HUES64 (cell line): ENCODE measurements around the gene TMUB1.

Source experiments
- H3K27ac ChIP-seq: 2 replicates; pipeline ENCODE4 v1.7.0; 2013; ENCODE audit warnings: low read depth, low read length, inconsistent platforms
- H3K27me3 ChIP-seq: 2 replicates; pipeline ENCODE4 v1.6.1; 2013; ENCODE audit warnings: mild to moderate bottlenecking, low read length; ENCODE audit not compliant: insufficient read depth
- H3K36me3 ChIP-seq: 2 replicates; pipeline ENCODE4 v1.6.1; 2013; ENCODE audit warnings: mild to moderate bottlenecking, low read length; ENCODE audit not compliant: insufficient read depth
- H3K4me1 ChIP-seq: 2 replicates; pipeline ENCODE4 v1.6.1; 2013; ENCODE audit warnings: mild to moderate bottlenecking, low read length, moderate library complexity; ENCODE audit not compliant: insufficient read depth
- H3K4me3 ChIP-seq: 2 replicates; pipeline ENCODE4 v1.5.1; 2013; ENCODE audit warnings: mild to moderate bottlenecking, low read length, moderate library complexity
- H3K9ac ChIP-seq: 2 replicates; pipeline ENCODE4 v1.6.1; 2013; ENCODE audit warnings: mild to moderate bottlenecking, low read depth, low read length
- H3K9me3 ChIP-seq: 2 replicates; pipeline ENCODE4 v1.6.1; 2013; ENCODE audit warnings: low read depth, low read length; ENCODE audit not compliant: insufficient read depth
- WGBS: fragments of 150-250, 120-280 bp; methylation state at CpG from one replicate; pipeline ENCODE4 v1.1.7; 2013; ENCODE audit warnings: missing lambda C conversion rate; 5-methylcytosine and 5-hydroxymethylcytosine counted together

The TMUB1 gene

GRCh38 chr7:151113344-151114150 is 30.3 kb upstream of the TMUB1 start:
- peak overlapping the region; percentile 51; the same call in 1 of the 2 replicates for H3K27ac ChIP-seq
- H3K4me3 ChIP-seq = peak overlapping the region; percentile 42

GRCh38 chr7:151110941-151111645 is 27.8 kb upstream of the TMUB1 start:
- no peak overlapping the region for H3K4me3 ChIP-seq
- WGBS = 45% methylated on average over 20 of the region's 20 CpGs
- H3K9ac ChIP-seq = no peak overlapping the region
- peaks cover 15% of the 10 kb centered on the region for H3K4me1 ChIP-seq
- no peaks in the 10 kb centered on the region for H3K36me3 ChIP-seq
- H3K27me3 ChIP-seq = peaks cover 16% of the 10 kb centered on the region
- H3K9me3 ChIP-seq = no peaks in the 10 kb centered on the region
- no peak overlapping the region for H3K27ac ChIP-seq

More at GRCh38 chr7:151113344-151114150, 30.3 kb upstream of the TMUB1 start:
- Histone ChIP-seq H3K36me3 (0 out of 2 replicates have a peak, but pooled peaks cover 2% of the 10 kb centered on the region), H3K27me3 (peaks cover 18% of the 10 kb centered on the region), H3K9ac (no peak overlapping the region; the same call in 1 of the 2 replicates), H3K9me3 (no peaks in the 10 kb centered on the region), H3K4me1 (peaks cover 17% of the 10 kb centered on the region)
- WGBS = 34% methylated on average over 13 of the region's 13 CpGs

- 82% methylated on average over 11 of the region's 11 CpGs for WGBS
- no peak overlapping the region for H3K9ac ChIP-seq
- no peak overlapping the region for H3K27ac ChIP-seq
- H3K4me1 ChIP-seq = peaks cover 11% of the 10 kb centered on the region
- no peak overlapping the region for H3K4me3 ChIP-seq
- H3K9me3 ChIP-seq = no peaks in the 10 kb centered on the region
- H3K27me3 ChIP-seq = peaks cover 10% of the 10 kb centered on the region; the same call in 1 of the 2 replicates
- no peaks in the 10 kb centered on the region for H3K36me3 ChIP-seq
Observed at GRCh38 chr7:151110236-151110940, 27.1 kb upstream of the TMUB1 start.

GRCh38 chr7:151109094-151110048 is 26.1 kb upstream of the TMUB1 start:
- Histone ChIP-seq H3K36me3 (no peaks in the 10 kb centered on the region), H3K27me3 (peaks cover 9% of the 10 kb centered on the region; the same call in 1 of the 2 replicates), H3K9ac (no peak overlapping the region), H3K9me3 (no peaks in the 10 kb centered on the region), H3K4me1 (peaks cover 20% of the 10 kb centered on the region), H3K27ac (no peak overlapping the region), H3K4me3 (no peak overlapping the region)
- 78% methylated on average over 15 of the region's 15 CpGs for WGBS

- Histone ChIP-seq H3K4me3 (no peak overlapping the region), H3K4me1 (peaks cover 21% of the 10 kb centered on the region), H3K27ac (no peak overlapping the region), H3K9ac (no peak overlapping the region), H3K36me3 (no peaks in the 10 kb centered on the region), H3K27me3 (no peaks in the 10 kb centered on the region), H3K9me3 (no peaks in the 10 kb centered on the region)
- 92% methylated on average over 10 of the region's 10 CpGs for WGBS
Observed at GRCh38 chr7:151107882-151108281, 24.6 kb upstream of the TMUB1 start.

- 29% methylated on average over 23 of the region's 23 CpGs for WGBS
- Histone ChIP-seq H3K27me3 (no peaks in the 10 kb centered on the region), H3K9ac (peak overlapping the region; percentile 42; the same call in 1 of the 2 replicates), H3K4me3 (peak overlapping the region; percentile 36), H3K9me3 (no peaks in the 10 kb centered on the region), H3K36me3 (no peaks in the 10 kb centered on the region), H3K27ac (peak overlapping the region; percentile 85; the same call in 1 of the 2 replicates), H3K4me1 (peaks cover 21% of the 10 kb centered on the region)
Observed at GRCh38 chr7:151104411-151105235, 21.3 kb upstream of the TMUB1 start.

GRCh38 chr7:151103973-151104372 is 20.7 kb upstream of the TMUB1 start:
- peak overlapping the region; percentile 36; the same call in 1 of the 2 replicates for H3K4me3 ChIP-seq
- peaks cover 21% of the 10 kb centered on the region for H3K4me1 ChIP-seq
- H3K9ac ChIP-seq = peak overlapping the region; percentile 42; the same call in 1 of the 2 replicates
- no peaks in the 10 kb centered on the region for H3K36me3 ChIP-seq
- H3K9me3 ChIP-seq = no peaks in the 10 kb centered on the region
- 79% methylated on average over 11 of the region's 12 CpGs for WGBS
- no peaks in the 10 kb centered on the region for H3K27me3 ChIP-seq
- peak overlapping the region; percentile 85; the same call in 1 of the 2 replicates for H3K27ac ChIP-seq

GRCh38 chr7:151102991-151103390 is 19.7 kb upstream of the TMUB1 start:
- Histone ChIP-seq H3K27ac (no peak overlapping the region), H3K4me3 (no peak overlapping the region), H3K36me3 (no peaks in the 10 kb centered on the region), H3K27me3 (no peaks in the 10 kb centered on the region), H3K9me3 (no peaks in the 10 kb centered on the region), H3K4me1 (peaks cover 21% of the 10 kb centered on the region), H3K9ac (no peak overlapping the region)
- WGBS = 89% methylated on average over 3 of the region's 3 CpGs

- 85% methylated on average over 24 of the region's 24 CpGs for WGBS
- Histone ChIP-seq H3K27ac (no peak overlapping the region), H3K4me1 (peaks cover 21% of the 10 kb centered on the region)
Observed at GRCh38 chr7:151101621-151102396, 18.5 kb upstream of the TMUB1 start.

More at GRCh38 chr7:151101621-151102396, 18.5 kb upstream of the TMUB1 start:
- Histone ChIP-seq H3K27me3 (no peaks in the 10 kb centered on the region), H3K36me3 (no peaks in the 10 kb centered on the region), H3K9me3 (no peaks in the 10 kb centered on the region), H3K4me3 (no peak overlapping the region), H3K9ac (no peak overlapping the region)
